IPS-18c (cell line): Measurements from ENCODE around the gene DLX5.

ENCODE experiments used
- H3K4me3 ChIP-seq: 2 replicates; pipeline ENCODE4 v1.7.0; 2013; ENCODE audit warnings: low read depth, mild to moderate bottlenecking, low read length, moderate library complexity; ENCODE audit not compliant: insufficient read depth
- H3K9me3 ChIP-seq: one replicate; pipeline ENCODE4 v1.6.1; 2013; ENCODE audit warnings: mild to moderate bottlenecking, low read length, moderate library complexity; ENCODE audit not compliant: control insufficient read depth, insufficient read depth

Gene DLX5

DNA sequence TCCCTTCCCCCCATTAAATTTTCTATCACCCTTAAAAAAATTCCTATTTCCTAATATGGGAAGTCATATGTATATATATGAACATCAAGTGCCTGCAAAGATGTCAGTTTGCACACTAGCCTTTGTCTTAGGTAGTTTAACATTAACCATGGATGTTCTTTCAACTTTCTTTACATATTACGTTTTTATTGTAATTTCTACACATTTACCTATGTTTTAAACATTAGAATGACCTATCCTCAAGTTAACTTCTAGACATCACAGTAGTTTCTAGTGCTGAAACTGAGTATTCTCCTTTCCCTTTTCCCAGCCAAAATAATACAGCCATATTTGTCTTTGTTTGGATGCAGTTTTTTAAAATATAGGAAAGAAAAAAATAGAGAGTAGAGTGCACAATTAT lies 13.5 kb downstream of the DLX5 start:
- Histone ChIP-seq H3K4me3 (no peak overlapping the region), H3K9me3 (no peaks in the 10 kb centered on the region)

DNA sequence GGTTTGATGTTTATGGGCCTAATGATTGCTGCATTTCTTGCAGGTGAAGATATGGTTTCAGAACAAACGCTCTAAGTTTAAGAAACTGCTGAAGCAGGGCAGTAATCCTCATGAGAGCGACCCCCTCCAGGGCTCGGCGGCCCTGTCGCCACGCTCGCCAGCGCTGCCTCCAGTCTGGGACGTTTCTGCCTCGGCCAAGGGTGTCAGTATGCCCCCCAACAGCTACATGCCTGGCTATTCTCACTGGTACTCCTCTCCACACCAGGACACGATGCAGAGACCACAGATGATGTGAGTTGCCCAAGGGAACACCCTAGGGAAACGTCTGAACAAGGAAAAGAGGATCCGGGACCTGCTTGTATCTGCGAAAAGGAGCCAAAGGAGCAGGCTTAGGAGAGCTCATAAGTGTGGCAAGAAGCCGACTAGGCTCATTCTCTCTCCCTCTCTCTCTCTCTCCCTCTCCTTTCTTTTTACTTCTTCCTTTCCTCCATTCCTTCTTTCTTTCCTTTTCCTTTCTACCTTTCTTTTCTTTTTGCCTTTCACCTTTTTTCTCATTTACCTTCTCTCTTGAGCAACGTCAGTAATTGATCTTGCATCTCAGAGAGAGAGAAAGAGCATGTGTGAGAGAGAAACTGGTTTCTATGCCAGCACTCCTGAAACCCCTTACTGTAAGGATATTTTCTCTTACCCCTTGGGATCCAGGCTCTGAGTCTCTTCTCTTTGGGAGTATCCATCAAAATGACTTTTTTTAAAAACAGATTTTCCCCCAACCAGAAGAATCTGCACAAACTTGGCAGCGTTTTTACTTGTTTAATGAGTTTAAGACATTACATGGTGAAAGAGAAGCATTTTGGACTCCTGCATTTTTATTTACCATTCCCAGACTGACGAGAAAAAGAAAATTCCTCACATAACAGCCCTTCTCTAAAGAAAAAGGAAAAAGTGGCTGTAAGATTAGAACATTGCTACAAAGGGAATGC lies 14.6 kb downstream of the DLX5 start:
- H3K4me3 ChIP-seq, result no peak overlapping the region
- no peaks in the 10 kb centered on the region for H3K9me3 ChIP-seq

DNA sequence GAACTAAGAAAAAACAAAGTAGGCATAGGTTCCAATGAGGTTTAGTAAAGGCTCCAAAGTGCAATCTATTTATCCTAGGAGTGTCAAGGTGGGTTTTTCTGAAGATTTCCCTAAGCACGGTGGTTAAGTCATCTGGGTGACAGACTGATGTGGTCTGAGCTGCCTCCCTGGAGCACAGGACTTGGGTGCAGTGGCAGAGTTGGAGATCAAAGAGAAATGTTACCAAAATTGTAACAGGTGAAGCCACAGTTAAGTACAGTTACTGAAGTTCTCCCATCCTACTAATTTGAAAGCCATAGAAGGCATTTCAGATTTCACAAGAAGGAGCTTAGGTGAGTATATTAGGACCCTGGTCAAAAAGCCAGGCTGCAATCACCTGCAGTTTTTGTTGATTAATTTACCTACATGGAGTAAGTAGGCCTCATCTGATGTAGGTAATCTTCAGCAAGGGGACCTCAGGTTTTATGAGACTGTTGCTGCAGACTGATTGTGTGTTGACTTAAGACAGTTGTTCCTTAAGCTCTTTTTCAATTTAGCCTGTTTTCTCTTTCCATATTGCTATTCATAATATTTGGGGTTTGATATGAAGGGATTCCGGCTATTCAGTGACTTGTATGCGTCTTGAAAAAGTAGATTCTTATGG lies 16.2 kb downstream of the DLX5 start:
- Histone ChIP-seq H3K9me3 (no peaks in the 10 kb centered on the region), H3K4me3 (no peak overlapping the region)

DNA sequence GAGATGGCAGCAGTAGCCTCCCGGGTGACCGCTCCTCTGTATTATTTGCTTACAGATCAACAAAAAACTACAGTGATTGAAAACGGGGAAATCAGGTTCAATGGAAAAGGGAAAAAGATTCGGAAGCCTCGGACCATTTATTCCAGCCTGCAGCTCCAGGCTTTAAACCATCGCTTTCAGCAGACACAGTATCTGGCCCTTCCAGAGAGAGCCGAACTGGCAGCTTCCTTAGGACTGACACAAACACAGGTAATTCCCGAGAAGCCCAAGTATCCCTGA lies 17.1 kb downstream of the DLX5 start:
- H3K4me3 ChIP-seq, result peak overlapping the region; percentile 49; the same call in 1 of the 2 replicates
- no peaks in the 10 kb centered on the region for H3K9me3 ChIP-seq

DNA sequence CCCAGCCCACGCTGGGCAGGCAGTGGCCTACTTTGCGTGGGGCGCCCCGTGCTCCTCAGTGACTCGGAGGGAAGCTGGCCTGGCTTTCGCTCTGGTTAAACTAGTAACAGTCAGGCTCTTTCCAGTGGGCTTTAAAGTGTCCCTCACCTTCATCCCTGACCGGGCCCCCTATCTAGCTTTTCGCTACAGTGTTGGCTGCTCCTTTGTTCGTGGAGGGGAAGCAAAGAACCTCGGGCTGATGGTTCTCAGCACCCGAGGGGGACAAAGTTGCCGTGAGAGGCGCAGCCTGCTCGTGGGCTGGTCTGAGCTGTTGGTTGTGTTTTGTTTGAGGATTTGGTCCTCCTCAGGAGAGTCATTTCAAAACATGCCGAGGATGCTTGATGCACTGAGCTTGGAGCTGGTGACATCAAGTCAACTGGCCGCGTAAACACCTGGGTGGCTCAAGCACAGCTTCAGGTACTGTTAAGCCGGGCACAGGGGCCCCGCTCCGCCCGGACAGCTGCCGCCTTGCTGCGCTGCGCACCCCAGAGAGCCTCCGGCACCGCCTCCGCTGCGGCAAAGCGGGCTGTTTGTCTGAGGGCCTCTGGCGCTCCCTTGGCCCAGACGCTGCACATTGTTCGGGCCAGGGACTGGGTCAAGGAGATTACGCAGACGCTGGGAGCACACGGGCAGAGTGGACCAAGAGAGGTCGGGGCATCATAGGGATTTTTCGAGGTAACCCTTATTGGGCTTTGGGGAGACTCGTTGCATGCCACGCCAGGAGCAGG lies 17.6 kb downstream of the DLX5 start:
- peak overlapping the region; percentile 49 for H3K4me3 ChIP-seq
- no peaks in the 10 kb centered on the region for H3K9me3 ChIP-seq

DNA sequence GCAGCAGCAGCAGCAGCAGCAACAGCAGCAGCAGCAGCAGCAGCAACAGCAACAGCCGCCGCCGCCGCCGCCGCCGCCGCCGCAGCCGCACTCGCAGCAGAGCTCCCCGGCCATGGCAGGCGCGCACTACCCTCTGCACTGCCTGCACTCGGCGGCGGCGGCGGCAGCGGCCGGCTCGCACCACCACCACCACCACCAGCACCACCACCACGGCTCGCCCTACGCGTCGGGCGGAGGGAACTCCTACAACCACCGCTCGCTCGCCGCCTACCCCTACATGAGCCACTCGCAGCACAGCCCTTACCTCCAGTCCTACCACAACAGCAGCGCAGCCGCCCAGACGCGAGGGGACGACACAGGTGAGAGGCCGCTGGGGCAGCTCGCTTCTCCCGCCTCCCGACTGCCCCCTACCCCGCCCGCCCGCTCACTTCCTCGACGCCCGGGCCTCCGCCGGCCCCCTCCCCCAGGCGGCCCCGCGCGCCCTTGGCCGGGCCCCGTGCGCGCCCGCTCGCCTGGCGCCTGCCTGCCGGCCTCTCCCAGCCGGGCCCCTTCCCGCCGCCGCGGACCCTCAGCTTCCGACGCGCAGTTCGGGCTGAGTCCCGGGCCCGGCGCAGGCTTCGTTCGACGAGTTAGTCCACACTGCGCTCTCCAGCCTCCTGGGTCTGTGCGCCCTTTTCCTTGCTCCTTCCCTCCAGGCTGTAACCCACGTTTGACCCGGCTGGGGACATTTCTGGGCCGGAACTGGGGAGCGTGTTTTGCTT lies 18.4 kb downstream of the DLX5 start:
- H3K4me3 ChIP-seq, result peak overlapping the region; percentile 54
- H3K9me3 ChIP-seq, result no peaks in the 10 kb centered on the region

DNA sequence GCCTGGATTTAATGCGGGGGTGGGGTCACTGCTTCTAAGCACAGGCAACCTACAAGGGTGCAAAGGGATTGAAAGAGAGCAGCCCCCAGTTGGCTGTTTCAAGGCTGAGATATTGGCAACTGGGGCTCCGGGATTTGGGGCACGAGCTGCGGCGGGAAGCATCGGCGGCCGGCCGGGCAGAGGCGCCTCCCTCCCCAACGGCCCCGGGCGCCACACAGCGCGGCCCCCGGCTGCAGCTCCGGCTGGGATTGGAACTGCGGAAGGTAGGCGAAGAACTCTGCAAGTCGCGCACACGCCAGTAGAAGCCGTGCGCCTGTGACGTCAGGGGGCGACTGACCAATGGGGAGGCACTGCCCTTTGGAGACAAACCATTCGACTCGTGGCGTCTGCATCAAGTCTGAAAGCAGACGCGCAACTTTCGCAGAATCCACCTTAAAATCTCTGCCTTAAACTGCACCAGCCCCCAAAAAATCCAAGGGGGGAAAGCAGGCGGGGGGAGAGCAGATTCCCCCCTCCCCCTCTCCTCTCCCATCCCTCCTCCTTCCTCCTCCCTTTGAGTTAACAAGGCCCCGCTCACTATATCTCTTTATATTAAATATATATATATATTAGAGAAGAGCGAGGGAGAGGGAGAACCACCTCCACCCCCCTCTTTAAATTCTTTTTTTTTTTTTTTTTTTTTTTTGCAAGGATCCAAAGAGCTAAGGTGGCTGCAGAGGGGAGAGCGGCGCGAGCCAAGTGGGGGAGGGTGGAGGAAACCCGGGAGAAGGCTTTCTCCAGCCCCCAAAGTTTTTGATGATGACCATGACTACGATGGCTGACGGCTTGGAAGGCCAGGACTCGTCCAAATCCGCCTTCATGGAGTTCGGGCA lies 19.2 kb downstream of the DLX5 start, which contains the start of gene DLX6:
Gene DLX6, plus strand, starts transcription at position 371 of the 872 bp plus-strand sequence. Its CDS starts 425 bp downstream, at position 796.
- Histone ChIP-seq H3K4me3 (peak within 1 kb of the TSS; percentile 55), H3K9me3 (no peaks in the 10 kb centered on the region)

DNA sequence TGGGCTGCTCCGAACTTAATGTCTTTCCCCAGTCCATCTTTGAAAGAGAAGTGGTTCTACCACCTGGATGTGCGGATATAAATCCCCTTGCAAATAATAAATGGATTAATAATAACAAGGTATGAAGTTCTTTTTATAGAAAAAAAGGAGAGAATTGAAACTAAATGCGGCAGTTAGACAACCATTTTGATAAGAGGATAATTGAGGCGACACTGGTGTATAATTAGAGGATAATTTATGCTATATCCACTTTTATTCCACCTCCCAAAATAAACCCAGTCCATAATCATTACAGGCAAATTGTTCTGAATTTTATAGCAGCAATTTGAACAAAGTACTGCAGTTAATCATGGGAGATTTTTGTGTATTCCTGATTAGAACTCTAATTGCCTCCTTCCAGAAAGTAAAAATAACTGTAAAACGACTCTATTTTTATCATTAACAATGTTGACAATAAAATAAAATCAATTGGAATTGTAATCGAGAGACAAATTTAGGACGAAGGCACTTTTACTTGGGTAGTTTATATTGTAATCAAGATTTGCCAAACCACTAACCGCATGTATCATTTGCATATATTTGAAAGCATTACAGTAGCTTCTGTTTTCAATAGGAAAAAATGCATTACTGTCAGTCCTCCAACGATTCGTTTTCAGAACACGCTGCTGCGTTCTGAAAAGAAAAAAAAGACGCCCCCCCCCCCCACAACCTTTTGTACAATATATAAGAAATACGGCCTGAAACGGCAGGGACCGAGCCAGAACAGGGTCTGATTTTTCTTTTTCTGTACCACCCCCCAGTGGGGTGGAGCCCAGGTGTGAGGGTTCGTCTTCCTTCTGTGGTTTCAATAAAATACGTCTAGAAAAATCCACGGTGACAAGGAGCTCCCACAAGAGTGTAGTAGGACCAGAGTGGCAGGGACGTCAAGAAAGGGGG lies 20.1 kb downstream of the DLX5 start:
- Histone ChIP-seq H3K4me3 (peak overlapping the region; percentile 55), H3K9me3 (no peaks in the 10 kb centered on the region)

DNA sequence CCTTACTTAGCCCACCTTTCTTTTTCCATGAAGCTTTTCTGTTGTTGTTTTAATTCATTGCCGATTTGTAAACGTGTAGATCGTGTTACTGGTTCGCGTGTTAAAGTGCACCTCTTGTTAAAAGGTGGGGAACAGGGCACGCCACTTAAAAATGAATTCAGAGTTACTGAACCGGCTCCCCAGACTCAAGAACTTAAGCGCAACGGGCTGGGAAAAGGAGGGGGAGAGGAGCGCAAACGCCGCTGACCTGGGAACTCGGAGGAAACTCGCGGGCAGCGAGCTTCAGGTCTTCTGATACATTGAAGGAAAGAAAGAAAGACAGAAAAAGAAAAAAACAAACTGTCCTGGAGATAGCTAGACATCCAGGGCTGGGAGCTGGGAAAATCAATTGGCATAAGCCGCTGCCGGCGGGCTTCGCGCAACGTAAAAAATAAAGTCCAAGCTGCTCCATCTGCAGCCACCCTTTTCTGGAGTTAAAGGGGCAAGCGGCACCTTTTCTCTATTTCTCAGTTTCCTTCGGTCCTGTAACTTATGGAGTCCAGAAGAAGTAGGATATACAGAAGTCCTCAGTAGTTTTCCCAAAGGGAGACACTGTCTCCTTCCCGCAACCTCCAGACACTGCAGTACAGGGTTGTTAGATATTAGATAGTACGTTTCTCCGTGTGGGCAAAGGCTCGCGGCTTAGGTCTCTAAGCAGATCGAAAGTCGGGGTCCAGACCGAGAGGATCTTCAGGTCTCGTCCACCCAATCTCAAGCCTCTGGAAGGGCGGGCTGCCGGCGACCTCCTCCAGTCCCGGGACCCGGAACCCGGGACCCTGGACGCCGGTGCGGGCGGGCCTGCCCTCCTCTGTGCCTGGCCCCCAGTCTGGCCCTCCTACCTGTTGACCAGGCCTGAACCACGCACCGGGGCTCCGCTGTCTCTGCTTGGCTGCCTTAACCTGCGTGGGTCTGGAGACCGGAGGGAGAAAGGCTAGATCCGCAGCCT lies 21.1 kb downstream of the DLX5 start:
- Histone ChIP-seq H3K4me3 (no peak overlapping the region), H3K9me3 (no peaks in the 10 kb centered on the region)

DNA sequence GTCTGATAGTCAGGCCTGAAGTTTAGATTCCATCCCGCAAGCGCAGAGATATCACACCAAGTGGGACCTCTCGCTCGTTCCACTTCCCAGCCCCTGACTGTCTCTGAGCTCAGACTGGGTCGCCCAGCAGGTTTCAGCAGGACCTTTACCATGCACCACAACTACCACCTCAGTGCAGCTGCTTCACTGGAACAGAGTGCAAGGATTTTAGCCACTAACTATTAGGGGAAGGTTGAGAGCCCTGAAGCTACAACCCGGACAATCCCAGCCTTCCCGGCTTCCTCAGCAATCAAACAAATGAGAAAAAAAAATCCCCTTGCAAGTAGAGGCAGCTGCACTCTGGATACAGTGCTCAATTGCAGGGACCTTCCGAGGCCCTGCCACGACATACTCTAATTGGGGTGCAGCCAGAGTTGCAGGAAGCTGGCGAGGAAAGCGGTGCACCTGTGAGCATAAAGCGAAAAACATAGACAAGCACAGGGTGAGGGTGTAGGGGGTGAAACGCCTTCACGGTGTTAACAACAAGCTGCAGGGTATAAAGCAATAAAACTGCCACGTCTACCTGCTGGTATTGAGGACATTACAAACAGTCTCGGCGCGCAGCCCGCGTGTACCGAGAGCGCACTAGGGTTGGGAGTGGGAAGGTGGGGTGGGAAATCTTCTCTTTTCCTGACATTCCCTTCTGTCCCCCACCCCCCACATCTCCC lies 21.9 kb downstream of the DLX5 start:
- no peaks in the 10 kb centered on the region for H3K9me3 ChIP-seq
- H3K4me3 ChIP-seq, result peak overlapping the region; percentile 25; the same call in 1 of the 2 replicates

DNA sequence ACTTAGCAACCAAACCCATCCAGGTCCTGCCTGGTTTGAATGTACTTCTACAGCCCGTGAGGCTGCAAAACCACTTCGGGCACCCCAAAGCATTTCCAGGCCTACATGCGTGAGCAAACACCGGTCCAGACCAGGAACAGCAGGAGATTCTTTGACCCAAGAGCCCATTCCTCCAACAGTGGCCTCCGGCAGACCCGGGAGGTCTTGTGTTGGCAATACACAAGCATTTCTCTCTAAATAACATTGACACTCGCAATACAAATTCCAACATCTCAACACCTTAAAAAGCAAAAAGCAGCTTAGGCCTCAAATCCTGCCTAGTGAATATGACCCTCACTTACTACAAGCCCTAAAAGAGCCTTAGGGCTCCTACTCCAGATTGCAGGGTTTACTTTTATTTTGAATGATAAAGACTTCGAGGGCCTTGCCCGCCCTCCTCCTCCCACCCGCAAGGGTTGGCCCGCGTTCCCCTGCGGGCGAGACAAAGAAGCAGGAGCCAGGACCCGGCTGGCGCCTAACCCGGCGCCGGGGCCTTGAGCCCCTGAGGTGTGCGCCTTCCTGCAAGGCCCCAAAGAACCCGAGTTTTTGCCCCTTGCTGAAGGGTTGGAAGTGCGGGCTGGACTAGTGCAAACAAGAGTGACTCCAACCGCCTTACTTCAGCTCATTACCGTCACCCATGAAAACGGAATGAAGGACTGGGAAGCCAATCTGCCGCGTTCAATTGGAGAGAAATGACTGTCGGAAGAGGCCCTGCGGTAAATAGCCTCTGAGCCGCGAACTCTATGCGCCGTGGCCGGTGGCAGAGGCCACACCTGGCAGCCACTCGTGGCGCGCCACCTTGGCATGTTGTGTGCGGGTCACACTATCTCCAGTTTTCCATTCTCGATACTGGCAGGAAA lies 22.7 kb downstream of the DLX5 start:
- H3K4me3 ChIP-seq, result peak overlapping the region; percentile 25; the same call in 1 of the 2 replicates
- no peaks in the 10 kb centered on the region for H3K9me3 ChIP-seq

DNA sequence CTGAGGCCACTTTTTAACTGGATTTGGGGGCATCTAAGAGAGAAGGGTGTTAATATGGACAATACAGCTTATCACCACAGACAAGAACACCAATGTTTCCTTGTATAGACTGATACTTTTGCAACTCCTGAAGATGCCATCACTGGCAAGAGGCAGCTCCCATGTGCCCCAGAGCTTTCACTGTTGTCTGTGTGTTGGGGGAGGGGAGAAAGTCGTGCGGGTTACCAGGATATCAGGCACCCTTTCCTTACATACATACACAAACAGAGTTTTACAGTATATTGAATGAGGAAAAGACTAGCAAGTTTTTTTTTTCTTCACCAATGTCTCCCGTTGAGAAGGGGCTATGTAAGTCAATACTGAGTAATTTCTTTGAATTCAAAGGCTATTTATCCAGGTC lies 23.4 kb downstream of the DLX5 start:
- Histone ChIP-seq H3K4me3 (no peak overlapping the region), H3K9me3 (no peaks in the 10 kb centered on the region)

DNA sequence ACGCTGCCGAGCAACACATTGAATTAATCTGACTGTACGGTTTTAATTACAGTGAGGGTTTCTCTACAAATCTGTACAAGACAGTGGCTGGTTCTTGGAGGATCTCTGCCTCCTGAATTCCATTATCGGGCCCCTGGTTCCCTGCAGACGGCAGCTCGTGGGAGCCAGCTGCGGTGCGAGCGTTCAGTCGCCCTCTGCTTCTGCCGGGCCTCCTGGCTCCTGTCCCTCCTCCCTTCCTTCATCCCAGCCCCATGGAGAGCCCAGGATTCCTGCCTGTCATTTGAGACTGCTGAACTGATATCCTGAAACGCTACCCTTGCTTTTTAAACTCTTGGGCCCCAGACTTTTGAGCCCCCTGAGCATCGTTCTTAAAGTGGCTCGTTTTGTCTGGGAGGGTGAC lies 25.9 kb downstream of the DLX5 start:
- H3K9me3 ChIP-seq, result peaks cover 3% of the 10 kb centered on the region
- no peak overlapping the region for H3K4me3 ChIP-seq
